HepG2 (cell line): Measurements from ENCODE around the gene SLC45A3. TPM values are rescaled to one million over a fixed set of nuclear protein-coding genes. Genes with fewer than 3 reads are reported as not detected.

Experiments
- ATAC-seq: fragments of 200-7000 bp; cut with Tn5 transposase; 3 replicates; pipeline ENCODE4 v1.9.1; 2020; ENCODE audit warnings: mild to moderate bottlenecking, moderate library complexity
- BruUV-seq: library from RNA; stranded (reverse); fragments of 400-500 nt; replicated peaks from 2 replicates; lab custom pipeline; 2021; lab: Mats Ljungman, UMichigan
- CTCF ChIA-PET: fragments of 300-600 bp; formaldehyde crosslinking; extraction: SDS; loops from one replicate; lab custom pipeline; 2021; ENCODE audit warnings: low total read pairs, inconsistent platforms, low intra/inter-chr PET ratio; lab: Yijun Ruan, JAX
- POLR2A ChIA-PET: fragments of 350-600 bp; sonication (Branson Sonifier 250); formaldehyde crosslinking; loops from one replicate; lab custom pipeline; 2020; ENCODE audit warnings: antibody characterized with exemption, inconsistent platforms; lab: Yijun Ruan, JAX
- DNase-seq: peaks from one replicate; pipeline ENCODE4 v3.0.0-alpha.2; 2015; ENCODE audit warnings: low spot score
- FAIRE-seq: peaks from 3 replicates; lab custom pipeline; 2011; peaks lifted over from hg19 to GRCh38; lab: Jason Lieb, UNC
- H2AFZ ChIP-seq: one replicate; pipeline ENCODE4 v1.6.1; 2011; ENCODE audit warnings: low read length, inconsistent platforms
- H3K27ac ChIP-seq: fragments of 300-600 bp; 3 replicates; pipeline ENCODE4 v1.8.0; 2011; ENCODE audit warnings: mixed run types, mild to moderate bottlenecking, mixed read lengths, low read length, inconsistent platforms; ENCODE audit not compliant: insufficient read depth; ENCODE audit errors: extremely low read length
- H3K27me3 ChIP-seq, 2 experiments: fragments of 200-600 bp in 1 of 2; 2 replicates in 1 of 2; 3 replicates in 1 of 2; pipeline versions ENCODE4 v1.6.0 to v1.8.0; 2011; ENCODE audit warnings: low read length in 2 of 2, mild to moderate bottlenecking in 2 of 2, moderate library complexity in 2 of 2, inconsistent platforms in 1 of 2; ENCODE audit not compliant: insufficient read depth in 2 of 2, control insufficient read depth in 1 of 2
- H3K36me3 ChIP-seq, 2 experiments: fragments of 200-600 bp in 1 of 2; replicated peaks in 1 of 2; 2 replicates in 1 of 2; 3 replicates in 1 of 2; pipeline versions ENCODE4 v1.5.1 to v1.8.0; 2011; ENCODE audit warnings: low read length in 2 of 2, inconsistent platforms in 1 of 2; ENCODE audit not compliant: insufficient read depth in 2 of 2, control insufficient read depth in 1 of 2
- H3K4me1 ChIP-seq: 2 replicates; pipeline ENCODE4 v1.5.1; 2012; ENCODE audit warnings: low read length, inconsistent platforms; ENCODE audit not compliant: insufficient read depth
- H3K4me2 ChIP-seq: 2 replicates; pipeline ENCODE4 v1.6.0; 2011; ENCODE audit warnings: low read depth, low read length, inconsistent platforms
- H3K4me3 ChIP-seq, 3 experiments: fragments of 200-600 bp in 1 of 3; sonication (generic), shearing (Covaris generic) in 1 of 3; replicated peaks in 1 of 3; 2 replicates each; pipeline ENCODE4 v1.5.1; 2011 to 2016; ENCODE audit warnings: low read length in 3 of 3, inconsistent platforms in 2 of 3, low read depth in 2 of 3, mild to moderate bottlenecking in 2 of 3, control low read depth in 1 of 3, mixed read lengths in 1 of 3; ENCODE audit not compliant: insufficient read depth in 1 of 3
- H3K79me2 ChIP-seq: one replicate; pipeline ENCODE4 v1.6.1; 2011; ENCODE audit warnings: low read length, inconsistent platforms; ENCODE audit not compliant: insufficient read depth
- H3K9ac ChIP-seq: 2 replicates; pipeline ENCODE4 v1.6.0; 2011; ENCODE audit warnings: mild to moderate bottlenecking, low read depth, low read length, inconsistent platforms; ENCODE audit not compliant: insufficient read depth
- H3K9me3 ChIP-seq: 2 replicates; pipeline ENCODE4 v1.5.1; 2012; ENCODE audit warnings: mild to moderate bottlenecking, low read length
- H4K20me1 ChIP-seq: 2 replicates; pipeline ENCODE4 v1.6.0; 2011; ENCODE audit warnings: inconsistent platforms, mild to moderate bottlenecking, low read length, moderate library complexity; ENCODE audit not compliant: insufficient read depth
- ARID2 ChIP-seq: sonication (generic); formaldehyde crosslinking; IDR thresholded peaks from 2 replicates; pipeline ENCODE4 v1.8.1; 2022; ENCODE audit warnings: mild to moderate bottlenecking, missing genetic modification reagents, borderline replicate concordance
- FOSL2 ChIP-seq: sonication (generic); formaldehyde crosslinking; IDR thresholded peaks from 2 replicates; pipeline ENCODE4 v1.4.0; 2020; ENCODE audit warnings: missing genetic modification reagents
- HDAC2 ChIP-seq: sonication (generic); formaldehyde crosslinking; IDR thresholded peaks from 2 replicates; pipeline ENCODE4 v1.4.0; 2020; ENCODE audit warnings: missing genetic modification reagents
- JUN ChIP-seq: sonication (generic); formaldehyde crosslinking; IDR thresholded peaks from 2 replicates; pipeline ENCODE4 v1.4.0; 2020; ENCODE audit warnings: mild to moderate bottlenecking, missing genetic modification reagents
- MED1 ChIP-seq: sonication (generic); formaldehyde crosslinking; IDR thresholded peaks from 2 replicates; pipeline ENCODE4 v1.4.0; 2020; ENCODE audit warnings: missing genetic modification reagents
- MIER3 ChIP-seq: IDR thresholded peaks from 2 replicates; pipeline ENCODE4 v1.6.1; 2016; ENCODE audit warnings: missing compliant biosample characterization, borderline replicate concordance
- MYPOP ChIP-seq: sonication (generic); formaldehyde crosslinking; IDR thresholded peaks from 2 replicates; pipeline ENCODE4 v1.8.1; 2023; ENCODE audit warnings: mild to moderate bottlenecking, moderate library complexity, missing genetic modification reagents
- PAX8 ChIP-seq: sonication (generic); formaldehyde crosslinking; IDR thresholded peaks from 2 replicates; pipeline ENCODE4 v1.8.0; 2022; ENCODE audit warnings: mild to moderate bottlenecking, missing genetic modification reagents, borderline replicate concordance
- PHB2 ChIP-seq: fragments of 450-650 bp; IDR thresholded peaks from 2 replicates; pipeline ENCODE4 v1.6.1; 2018; ENCODE audit not compliant: partially characterized antibody
- POLR2G ChIP-seq: fragments of 200-400 bp; formaldehyde crosslinking; IDR thresholded peaks from 2 replicates; pipeline ENCODE4 v1.6.1; 2018; ENCODE audit warnings: mild to moderate bottlenecking, low read depth, low read length, moderate library complexity
- RBFOX2 ChIP-seq: fragments of 200-400 bp; formaldehyde crosslinking; IDR thresholded peaks from 2 replicates; pipeline ENCODE4 v1.6.1; 2017; ENCODE audit warnings: low read depth, mild to moderate bottlenecking, low read length
- SAP130 ChIP-seq: IDR thresholded peaks from 2 replicates; pipeline ENCODE4 v1.6.1; 2016; ENCODE audit warnings: low read depth
- XRCC5 ChIP-seq: fragments of 200-400 bp; formaldehyde crosslinking; optimal IDR thresholded peaks from 2 replicates; pipeline ENCODE3; 2017; ENCODE audit warnings: mild to moderate bottlenecking, low read length
- ZMYM2 ChIP-seq: sonication (generic); formaldehyde crosslinking; IDR thresholded peaks from 2 replicates; pipeline ENCODE4 v1.8.0; 2022; ENCODE audit warnings: mild to moderate bottlenecking, missing genetic modification reagents
- ZNF124 ChIP-seq: sonication (generic); formaldehyde crosslinking; IDR thresholded peaks from 2 replicates; pipeline ENCODE4 v1.4.0; 2020; ENCODE audit warnings: missing genetic modification reagents
- ZNF326 ChIP-seq: sonication (generic); formaldehyde crosslinking; IDR thresholded peaks from 2 replicates; pipeline ENCODE4 v1.4.0; 2020; ENCODE audit warnings: missing genetic modification reagents, borderline replicate concordance
- ZNF33A ChIP-seq: sonication (generic); formaldehyde crosslinking; IDR thresholded peaks from 2 replicates; pipeline ENCODE4 v1.5.1; 2020; ENCODE audit warnings: missing genetic modification reagents, mild to moderate bottlenecking, moderate library complexity, borderline replicate concordance
- ZNF766 ChIP-seq: sonication (generic); formaldehyde crosslinking; IDR thresholded peaks from 2 replicates; pipeline ENCODE4 v1.5.0; 2020; ENCODE audit warnings: missing genetic modification reagents, borderline replicate concordance
- ZNF879 ChIP-seq: sonication (generic); formaldehyde crosslinking; IDR thresholded peaks from 2 replicates; pipeline ENCODE4 v1.8.1; 2023; ENCODE audit warnings: missing genetic modification reagents
- WGBS: methylation state at CpG from one replicate; pipeline ENCODE4 v1.1.6; 2017; ENCODE audit warnings: low lambda C conversion rate; 5-methylcytosine and 5-hydroxymethylcytosine counted together
- in situ Hi-C: cut with HindIII; loops from 2 replicates; pipeline ENCODE4 v1.10.0; 2017; ENCODE audit warnings: low pct_unique_long_range_greater_than_20kb; ENCODE audit not compliant: extremely low pct_ligation_motif_present
- intact Hi-C: fragments of 100-400 bp; cut with micrococcal nuclease; formaldehyde crosslinking; loops from one replicate; pipeline ENCODE4 v1.10.0; 2022; ENCODE audit not compliant: unreplicated experiment
- polyA plus RNA-seq, 8 experiments: library from polyadenylated mRNA; depleted of rRNA in 3 of 8; stranded (reverse) in 7 of 8; unstranded in 1 of 8; fragments of >200 nt; fragmentation: Illumina TruSeq in 4 of 8; extraction: Trizol in 4 of 8; gene quantifications; 2 replicates each; pipeline versions ENCODE4 v1.2.1 to v1.2.3, GENCODE V29; 2011 to 2016; ENCODE audit warnings: low read depth in 4 of 8, missing spikeins in 1 of 8, mixed read lengths in 1 of 8; ENCODE audit not compliant: insufficient read depth in 1 of 8
- total RNA-seq, 5 experiments: library from RNA; depleted of rRNA; stranded (reverse); fragments of >200 nt; fragmentation: Illumina TruSeq; extraction: Trizol; gene quantifications; 2 replicates each; pipeline ENCODE4 v1.2.3, GENCODE V29; 2016; ENCODE audit warnings: low read depth in 1 of 5
- TF ChIP-seq, protein P1 (sequence below): IDR thresholded peaks from 2 replicates; pipeline ENCODE4 v1.6.1; 2016; ENCODE audit warnings: control low read depth
- TF ChIP-seq, protein P2 (sequence below): IDR thresholded peaks from 2 replicates; pipeline ENCODE4 v1.6.1; 2016
- TF ChIP-seq, protein P3 (sequence below): sonication (generic); formaldehyde crosslinking; IDR thresholded peaks from 2 replicates; pipeline ENCODE4 v1.4.0; 2020; ENCODE audit warnings: missing genetic modification reagents

The SLC45A3 gene
- total and polyA plus RNA-seq, 2 of the 13 experiments (the other 11 are each of a cell fraction or from before 2014, with no cell fraction given), result 3.4 to 4.1 TPM

DNA sequence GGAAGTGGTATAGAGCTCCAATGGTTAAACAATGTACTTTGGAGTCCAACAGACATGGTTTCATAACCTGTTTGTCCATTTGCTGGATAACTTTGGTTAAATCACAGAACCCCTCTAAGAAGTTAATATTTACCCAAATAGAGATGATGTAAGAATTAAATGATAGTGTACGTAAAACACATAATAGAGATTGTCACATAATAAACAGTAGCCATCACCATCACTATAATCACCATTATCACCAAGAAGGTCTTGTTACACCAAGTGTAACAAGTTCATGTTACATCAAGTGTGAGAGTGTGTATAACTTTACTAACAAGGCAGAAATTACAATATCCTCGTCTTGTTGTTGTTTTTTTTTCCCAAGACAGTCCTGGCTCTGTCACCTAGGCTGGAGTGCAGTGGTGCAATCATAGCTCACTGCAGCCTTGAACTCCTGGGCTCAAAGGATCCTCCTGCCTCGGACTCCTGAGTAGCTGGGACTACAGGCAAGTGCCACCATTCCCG is 46.4 kb upstream of the SLC45A3 start:
- CTCF ChIA-PET, result no interaction called here
- WGBS, result 40% methylated on average over 4 of the region's 4 CpGs
- BruUV-seq, result no TSS peak
- Histone ChIP-seq H3K36me3 (peaks cover 3 to 32% of the 10 kb centered on the region in 2 experiments; a peak in 3 of 5 replicates), H3K4me3 (no peak overlapping the region), H3K9ac (no peak overlapping the region), H3K4me2 (peak overlapping the region; percentile 10), H3K27ac (peak overlapping the region; percentile 47), H3K4me1 (peaks cover 57% of the 10 kb centered on the region), H3K9me3 (no peaks in the 10 kb centered on the region), H3K79me2 (peaks cover 19% of the 10 kb centered on the region), H3K27me3 (no peaks in the 10 kb centered on the region), H4K20me1 (peaks cover 2% of the 10 kb centered on the region; the same call in 1 of the 2 replicates), H2AFZ (no peak overlapping the region)
- FAIRE-seq (peak; percentile 50), ATAC-seq (peak; percentile 88), DNase-seq (peak; percentile 75)
- intact Hi-C loops (no loop called here), in situ Hi-C loops (no loop called here)
- POLR2A ChIA-PET, result interaction anchor here (0.9 to 1.2 kb wide), 3 partner anchors 12 to 38 kb away, joined by 3 to 5 read pairs (median 3); no protein-coding TSS in a partner anchor
- TF ChIP-seq ZNF124 (CRISPR knock-in tag) (no peak), FOSL2 (0 out of 2 replicates have a peak, but pooled peaks have one; percentile 17), ZNF766 (CRISPR knock-in tag) (no peak), MED1 (CRISPR knock-in tag) (peak; percentile 38), XRCC5 (no peak), SAP130 (no peak), ARID2 (CRISPR knock-in tag) (no peak), PAX8 (CRISPR knock-in tag) (no peak), ZNF879 (CRISPR knock-in tag) (no peak), MIER3 (CRISPR knock-in tag) (0 out of 2 replicates have a peak, but pooled peaks have one; percentile 12), ZNF326 (CRISPR knock-in tag) (no peak), MYPOP (CRISPR knock-in tag) (0 out of 2 replicates have a peak, but pooled peaks have one; percentile 13), PHB2 (no peak), ZMYM2 (CRISPR knock-in tag) (peak; percentile 48; the same call in 1 of the 2 replicates), JUN (CRISPR knock-in tag) (no peak), ZNF33A (CRISPR knock-in tag) (no peak), POLR2G (no peak), RBFOX2 (no peak), HDAC2 (CRISPR knock-in tag) (peak; percentile 45)
- TF ChIP-seq, protein P1, sequence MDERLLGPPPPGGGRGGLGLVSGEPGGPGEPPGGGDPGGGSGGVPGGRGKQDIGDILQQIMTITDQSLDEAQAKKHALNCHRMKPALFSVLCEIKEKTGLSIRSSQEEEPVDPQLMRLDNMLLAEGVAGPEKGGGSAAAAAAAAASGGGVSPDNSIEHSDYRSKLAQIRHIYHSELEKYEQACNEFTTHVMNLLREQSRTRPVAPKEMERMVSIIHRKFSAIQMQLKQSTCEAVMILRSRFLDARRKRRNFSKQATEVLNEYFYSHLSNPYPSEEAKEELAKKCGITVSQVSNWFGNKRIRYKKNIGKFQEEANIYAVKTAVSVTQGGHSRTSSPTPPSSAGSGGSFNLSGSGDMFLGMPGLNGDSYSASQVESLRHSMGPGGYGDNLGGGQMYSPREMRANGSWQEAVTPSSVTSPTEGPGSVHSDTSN (CRISPR knock-in tag), result no peak
- TF ChIP-seq, protein P2, sequence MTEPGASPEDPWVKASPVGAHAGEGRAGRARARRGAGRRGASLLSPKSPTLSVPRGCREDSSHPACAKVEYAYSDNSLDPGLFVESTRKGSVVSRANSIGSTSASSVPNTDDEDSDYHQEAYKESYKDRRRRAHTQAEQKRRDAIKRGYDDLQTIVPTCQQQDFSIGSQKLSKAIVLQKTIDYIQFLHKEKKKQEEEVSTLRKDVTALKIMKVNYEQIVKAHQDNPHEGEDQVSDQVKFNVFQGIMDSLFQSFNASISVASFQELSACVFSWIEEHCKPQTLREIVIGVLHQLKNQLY (CRISPR knock-in tag), result no peak
- TF ChIP-seq, protein P3, sequence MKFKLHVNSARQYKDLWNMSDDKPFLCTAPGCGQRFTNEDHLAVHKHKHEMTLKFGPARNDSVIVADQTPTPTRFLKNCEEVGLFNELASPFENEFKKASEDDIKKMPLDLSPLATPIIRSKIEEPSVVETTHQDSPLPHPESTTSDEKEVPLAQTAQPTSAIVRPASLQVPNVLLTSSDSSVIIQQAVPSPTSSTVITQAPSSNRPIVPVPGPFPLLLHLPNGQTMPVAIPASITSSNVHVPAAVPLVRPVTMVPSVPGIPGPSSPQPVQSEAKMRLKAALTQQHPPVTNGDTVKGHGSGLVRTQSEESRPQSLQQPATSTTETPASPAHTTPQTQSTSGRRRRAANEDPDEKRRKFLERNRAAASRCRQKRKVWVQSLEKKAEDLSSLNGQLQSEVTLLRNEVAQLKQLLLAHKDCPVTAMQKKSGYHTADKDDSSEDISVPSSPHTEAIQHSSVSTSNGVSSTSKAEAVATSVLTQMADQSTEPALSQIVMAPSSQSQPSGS (CRISPR knock-in tag), result 0 out of 2 replicates have a peak, but pooled peaks have one; percentile 39
